ENCODE results near the gene MYH15. TPM values are rescaled to one million over a fixed set of nuclear protein-coding genes. Genes with fewer than 3 reads are reported as not detected.

The MYH15 gene
- total RNA-seq, 1 donor from 2014 or later: 1.0 TPM

GRCh38 chr3:108334701-108335100, 175.7 kb downstream of the MYH15 start:
- no peak overlapping the region for H3K27ac Mint-ChIP-seq (ENCODE audit: unreplicated experiment)
- TF ChIP-seq CTCF (IDR thresholded peaks at IDR 0.05; ENCODE audit: partially characterized antibody, unreplicated experiment): no peak
- no peaks in the 10 kb centered on the region for H3K27me3 Mint-ChIP-seq (ENCODE audit: unreplicated experiment)
- no peaks in the 10 kb centered on the region for H3K9me3 Mint-ChIP-seq (ENCODE audit: unreplicated experiment)
- no peak overlapping the region for H3K4me3 Mint-ChIP-seq (ENCODE audit: unreplicated experiment)
- no peak for DNase-seq
- peaks cover 5% of the 10 kb centered on the region for H3K4me1 Mint-ChIP-seq (ENCODE audit: low read depth, unreplicated experiment)
- no peaks in the 10 kb centered on the region for H3K36me3 Mint-ChIP-seq (ENCODE audit: unreplicated experiment)

- DNase-seq: no peak
- TF ChIP-seq CTCF (IDR thresholded peaks at IDR 0.05; ENCODE audit: partially characterized antibody, unreplicated experiment): no peak
- no peaks in the 10 kb centered on the region for H3K36me3 Mint-ChIP-seq (ENCODE audit: unreplicated experiment)
- peaks cover 5% of the 10 kb centered on the region for H3K4me1 Mint-ChIP-seq (ENCODE audit: low read depth, unreplicated experiment)
- H3K27me3 Mint-ChIP-seq (ENCODE audit: unreplicated experiment): no peaks in the 10 kb centered on the region
- no peak overlapping the region for H3K4me3 Mint-ChIP-seq (ENCODE audit: unreplicated experiment)
- H3K9me3 Mint-ChIP-seq (ENCODE audit: unreplicated experiment): peaks cover 2% of the 10 kb centered on the region
- no peak overlapping the region for H3K27ac Mint-ChIP-seq (ENCODE audit: unreplicated experiment)
Measured at GRCh38 chr3:108333961-108334360, 176.4 kb downstream of the MYH15 start.

GRCh38 chr3:108331792-108332191, 178.6 kb downstream of the MYH15 start:
- Mint-ChIP-seq H3K27me3 (ENCODE audit: unreplicated experiment) (no peaks in the 10 kb centered on the region), H3K4me3 (ENCODE audit: unreplicated experiment) (no peak overlapping the region), H3K36me3 (ENCODE audit: unreplicated experiment) (no peaks in the 10 kb centered on the region), H3K27ac (ENCODE audit: unreplicated experiment) (no peak overlapping the region), H3K4me1 (ENCODE audit: low read depth, unreplicated experiment) (peaks cover 5% of the 10 kb centered on the region), H3K9me3 (ENCODE audit: unreplicated experiment) (peaks cover 2% of the 10 kb centered on the region)
- TF ChIP-seq CTCF (IDR thresholded peaks at IDR 0.05; ENCODE audit: partially characterized antibody, unreplicated experiment): no peak
- DNase-seq: no peak

Other genes starting within 250 kb of the MYH15 start
- gene HHLA2, start 214.0 kb downstream of the MYH15 start, total RNA-seq (ENCODE audit: unreplicated experiment): not detected
- 8.2 TPM for gene CIP2A, start 78.8 kb upstream of the MYH15 start, total RNA-seq (ENCODE audit: unreplicated experiment)
- gene DZIP3, start 79.1 kb upstream of the MYH15 start, total RNA-seq (ENCODE audit: unreplicated experiment): 44.3 TPM
- gene RETNLB, start 246.8 kb upstream of the MYH15 start, total RNA-seq (ENCODE audit: unreplicated experiment): not detected